Adrenal gland (tissue), 12 donors: ENCODE measurements around the gene MED27. TPM values are rescaled to one million over a fixed set of nuclear protein-coding genes. Genes with fewer than 3 reads are reported as not detected.

Experiments used
- DNase-seq, 7 donors: peaks; one replicate each; pipeline ENCODE4 v3.0.0-alpha.2; 2019 to 2020
- H3K27ac ChIP-seq, 5 donors: fragments of 200-600 bp; sonication (generic) in 4 of 5; 1 replicate in 3 of 5; 2 replicates in 2 of 5; pipeline versions ENCODE4 v1.5.1 to v1.8.0; 2016 to 2020; ENCODE audit warnings: mild to moderate bottlenecking in 1 of 5
- H3K27me3 ChIP-seq: fragments of 200-600 bp; 2 replicates; pipeline ENCODE4 v1.8.0; 2021
- H3K36me3 ChIP-seq, 2 donors: fragments of 200-600 bp; replicated peaks in 1 of 2; 1 replicate in 1 of 2; 2 replicates in 1 of 2; pipeline versions ENCODE4 v1.5.1 to v1.8.0; 2018 to 2022
- H3K4me1 ChIP-seq, 2 donors: fragments of 200-600 bp; replicated peaks in 1 of 2; 1 replicate in 1 of 2; 2 replicates in 1 of 2; pipeline versions ENCODE4 v1.5.1 to v1.8.0; 2018 to 2021
- H3K4me3 ChIP-seq, 4 donors: fragments of 200-600 bp; sonication (generic) in 3 of 4; one replicate each; pipeline ENCODE4 v1.5.1; 2016 to 2018
- H3K9me3 ChIP-seq, 3 donors: fragments of 200-600 bp; sonication (generic) in 1 of 3; replicated peaks in 1 of 3; 1 replicate in 2 of 3; 2 replicates in 1 of 3; pipeline versions ENCODE4 v1.5.1 to v1.8.0; 2016 to 2021
- CTCF ChIP-seq, 6 experiments: fragments of 450-650 bp in 4 of 6; fragments of 200-600 bp in 2 of 6; sonication (generic) in 1 of 6; IDR thresholded peaks; 1 replicate in 5 of 6; 2 replicates in 1 of 6; pipeline versions ENCODE4 v1.5.1 to v1.8.0; 2016 to 2021; ENCODE audit warnings: antibody characterized with exemption in 6 of 6, mild to moderate bottlenecking in 2 of 6, moderate library complexity in 1 of 6
- POLR2A ChIP-seq, 2 donors: fragments of 450-650 bp; IDR thresholded peaks; one replicate each; pipeline ENCODE4 v1.6.1; 2017; ENCODE audit warnings: antibody characterized with exemption in 2 of 2, mild to moderate bottlenecking in 2 of 2, moderate library complexity in 1 of 2
- WGBS, 4 donors: extraction: QIAGEN DNeasy Blood & Tissue Kit in 2 of 4; methylation state at CpG; one replicate each; pipeline versions ENCODE4 v1.1.5 to v1.1.7; 2013 to 2017; 5-methylcytosine and 5-hydroxymethylcytosine counted together
- intact Hi-C, 2 donors: fragments of 100-400 bp; cut with DNase I; formaldehyde crosslinking; loops; one replicate each; pipeline versions ENCODE4 v1.14.1 to v1.15.0; 2022 to 2023
- polyA plus RNA-seq, 3 donors: library from polyadenylated mRNA; stranded (reverse); fragments of 200-250 nt in 2 of 3; fragments of 350-450 nt in 1 of 3; fragmentation: Illumina TruSeq in 1 of 3; extraction: RNeasy Lipid Tissue Mini Kit (QIAGEN cat#74804) in 1 of 3; gene quantifications; one replicate each; pipeline ENCODE4 v1.2.3, GENCODE V29; 2013 to 2014
- total RNA-seq, 9 donors: library from RNA; depleted of rRNA in 4 of 9; stranded (reverse); fragments of >200 nt in 4 of 9; fragments of 120-200 nt in 1 of 9; fragmentation: NEBNext Ultra II Directional in 1 of 9; extraction: Animal tissue kit (Norgen Biotek cat#: 25700) in 1 of 9; gene quantifications; one replicate each; pipeline versions ENCODE4 v1.1.0 to v1.2.4, GENCODE V29; 2013 to 2023
- donor health status: healthy with polysubstance abuse.
- donor health status: Bipolar disorder and iron deficiency.
- donor health status: DM: yes; HTN: yes; CAD: no.
- donor health status: DM: no; HTN: no; CAD: no.
- donor health status: DM: no; HTN: no; CAD: no.
- donor health status: DM: yes; HTN: yes; CAD: no.

MED27 gene
- total and polyA plus RNA-seq, 12 donors: 12.2 to 37.4 (median 15.9) TPM

- Histone ChIP-seq H3K36me3 (peaks cover 0 to 14% of the 10 kb centered on the region in 2 donors), H3K4me3 (peak overlapping the region; percentile 40 to 70 (median 64)), H3K9me3 (no peaks in the 10 kb centered on the region), H3K4me1 (peaks cover 7 to 26% of the 10 kb centered on the region in 2 donors), H3K27ac (peak overlapping the region in 1 of 5 donors; percentile 81), H3K27me3 (no peaks in the 10 kb centered on the region)
- intact Hi-C loops: no loop called here
- TF ChIP-seq CTCF (IDR thresholded peaks at IDR 0.05) (no peak), POLR2A (IDR thresholded peaks at IDR 0.05) (no peak)
- DNase-seq: peak in 3 of 7 donors; percentile 12 to 23 (median 12)
- 2 to 4% (median 4%) methylated on average over 12 of the region's 12 CpGs for WGBS, 4 donors
Measured at GRCh38 chr9:132078699-132079356, 839 bp downstream of the MED27 start.

- TF ChIP-seq POLR2A (IDR thresholded peaks at IDR 0.05) (no peak), CTCF (IDR thresholded peaks at IDR 0.05) (no peak)
- H3K4me3 ChIP-seq: peak overlapping the region in 1 of 4 donors; percentile 70
- 30 to 37% (median 32%) methylated on average over 10 of the region's 10 CpGs for WGBS, 4 donors
- H3K36me3 ChIP-seq: peaks cover 0 to 14% of the 10 kb centered on the region in 2 donors
- H3K27ac ChIP-seq: no peak overlapping the region
- intact Hi-C loops: no loop called here
- peaks cover 7 to 30% of the 10 kb centered on the region in 2 donors for H3K4me1 ChIP-seq
- DNase-seq: peak in 5 of 7 donors; percentile 19 to 39 (median 33)
- H3K27me3 ChIP-seq: no peaks in the 10 kb centered on the region
- H3K9me3 ChIP-seq: no peaks in the 10 kb centered on the region
Measured at GRCh38 chr9:132077881-132078698, 1.6 kb downstream of the MED27 start.

- Histone ChIP-seq H3K4me1 (peaks cover 7 to 30% of the 10 kb centered on the region in 2 donors), H3K4me3 (no peak overlapping the region), H3K27me3 (no peaks in the 10 kb centered on the region), H3K27ac (no peak overlapping the region), H3K36me3 (peaks cover 0 to 19% of the 10 kb centered on the region in 2 donors), H3K9me3 (no peaks in the 10 kb centered on the region)
- no peak for TF ChIP-seq POLR2A (IDR thresholded peaks at IDR 0.05)
- no peak for TF ChIP-seq CTCF (IDR thresholded peaks at IDR 0.05)
- WGBS, 4 donors: 86 to 96% (median 93%) methylated on average over 2 of the region's 2 CpGs
- intact Hi-C loops: no loop called here
- no peak for DNase-seq
Measured at GRCh38 chr9:132075853-132076252, 3.8 kb downstream of the MED27 start.

GRCh38 chr9:132074736-132075135 lies 4.9 kb downstream of the MED27 start:
- no peak overlapping the region for H3K4me3 ChIP-seq
- H3K27me3 ChIP-seq: no peaks in the 10 kb centered on the region
- peaks cover 7 to 30% of the 10 kb centered on the region in 2 donors for H3K4me1 ChIP-seq
- 81 to 90% (median 88%) methylated on average over 2 of the region's 2 CpGs for WGBS, 4 donors
- no peak overlapping the region for H3K27ac ChIP-seq
- intact Hi-C loops: no loop called here
- peaks cover 0 to 19% of the 10 kb centered on the region in 2 donors for H3K36me3 ChIP-seq
- DNase-seq: no peak
- TF ChIP-seq CTCF (IDR thresholded peaks at IDR 0.05): no peak
- no peak for TF ChIP-seq POLR2A (IDR thresholded peaks at IDR 0.05)
- no peaks in the 10 kb centered on the region for H3K9me3 ChIP-seq
